Putamen (tissue), 1 donor: Measurements from ENCODE around the gene PAPPA2.
"Not testable (repeated sequence)": the region's sequence is repeated elsewhere in the genome, so short reads cannot be mapped to it uniquely, and the experiment has no call there.

Experiments
- DNase-seq: peaks from one replicate; pipeline ENCODE4 v3.0.0-alpha.2; 2016; ENCODE audit warnings: low spot score

The PAPPA2 gene

GRCh38 chr1:176604461-176604860, 141.5 kb downstream of the PAPPA2 start:
- DNase-seq: no peak

- DNase-seq: no peak
Measured at GRCh38 chr1:176605176-176605575, 142.2 kb downstream of the PAPPA2 start.

- no peak for DNase-seq
Measured at GRCh38 chr1:176609556-176610408, 146.8 kb downstream of the PAPPA2 start.

GRCh38 chr1:176612791-176613190, 149.8 kb downstream of the PAPPA2 start:
- DNase-seq: no peak

GRCh38 chr1:176617881-176618280, 154.9 kb downstream of the PAPPA2 start:
- DNase-seq: no peak

GRCh38 chr1:176619261-176619660, 156.3 kb downstream of the PAPPA2 start:
- no peak for DNase-seq

- no peak for DNase-seq
Measured at GRCh38 chr1:176625365-176625764, 162.4 kb downstream of the PAPPA2 start.

GRCh38 chr1:176626572-176627061, 163.6 kb downstream of the PAPPA2 start:
- DNase-seq: no peak

- DNase-seq: no peak
Measured at GRCh38 chr1:176628775-176629174, 165.8 kb downstream of the PAPPA2 start.

GRCh38 chr1:176634733-176635132, 171.8 kb downstream of the PAPPA2 start:
- DNase-seq: not testable (repeated sequence)

- no peak for DNase-seq
Measured at GRCh38 chr1:176638713-176639526, 175.9 kb downstream of the PAPPA2 start.

GRCh38 chr1:176643536-176643935, 180.6 kb downstream of the PAPPA2 start:
- DNase-seq: no peak

- DNase-seq: no peak
Measured at GRCh38 chr1:176648556-176648955, 185.6 kb downstream of the PAPPA2 start.

GRCh38 chr1:176656257-176656995, 193.5 kb downstream of the PAPPA2 start:
- no peak for DNase-seq

- no peak for DNase-seq
Measured at GRCh38 chr1:176669782-176670181, 206.8 kb downstream of the PAPPA2 start.

GRCh38 chr1:176670853-176671252, 207.9 kb downstream of the PAPPA2 start:
- no peak for DNase-seq

- DNase-seq: no peak
Measured at GRCh38 chr1:176682830-176683535, 220.0 kb downstream of the PAPPA2 start.

GRCh38 chr1:176691251-176692228, 228.6 kb downstream of the PAPPA2 start:
- peak; percentile 26 for DNase-seq

- no peak for DNase-seq
Measured at GRCh38 chr1:176692431-176692830, 229.5 kb downstream of the PAPPA2 start.

GRCh38 chr1:176692988-176693696, 230.2 kb downstream of the PAPPA2 start:
- no peak for DNase-seq
